GM19455 (cell line): ENCODE measurements around the gene OLFM4.

Experiments used
- ATAC-seq: cut with Tn5 transposase; IDR thresholded peaks from one replicate; pipeline ENCODE4 v1.9.1; 2021; ENCODE audit not compliant: unreplicated experiment

Gene OLFM4

DNA sequence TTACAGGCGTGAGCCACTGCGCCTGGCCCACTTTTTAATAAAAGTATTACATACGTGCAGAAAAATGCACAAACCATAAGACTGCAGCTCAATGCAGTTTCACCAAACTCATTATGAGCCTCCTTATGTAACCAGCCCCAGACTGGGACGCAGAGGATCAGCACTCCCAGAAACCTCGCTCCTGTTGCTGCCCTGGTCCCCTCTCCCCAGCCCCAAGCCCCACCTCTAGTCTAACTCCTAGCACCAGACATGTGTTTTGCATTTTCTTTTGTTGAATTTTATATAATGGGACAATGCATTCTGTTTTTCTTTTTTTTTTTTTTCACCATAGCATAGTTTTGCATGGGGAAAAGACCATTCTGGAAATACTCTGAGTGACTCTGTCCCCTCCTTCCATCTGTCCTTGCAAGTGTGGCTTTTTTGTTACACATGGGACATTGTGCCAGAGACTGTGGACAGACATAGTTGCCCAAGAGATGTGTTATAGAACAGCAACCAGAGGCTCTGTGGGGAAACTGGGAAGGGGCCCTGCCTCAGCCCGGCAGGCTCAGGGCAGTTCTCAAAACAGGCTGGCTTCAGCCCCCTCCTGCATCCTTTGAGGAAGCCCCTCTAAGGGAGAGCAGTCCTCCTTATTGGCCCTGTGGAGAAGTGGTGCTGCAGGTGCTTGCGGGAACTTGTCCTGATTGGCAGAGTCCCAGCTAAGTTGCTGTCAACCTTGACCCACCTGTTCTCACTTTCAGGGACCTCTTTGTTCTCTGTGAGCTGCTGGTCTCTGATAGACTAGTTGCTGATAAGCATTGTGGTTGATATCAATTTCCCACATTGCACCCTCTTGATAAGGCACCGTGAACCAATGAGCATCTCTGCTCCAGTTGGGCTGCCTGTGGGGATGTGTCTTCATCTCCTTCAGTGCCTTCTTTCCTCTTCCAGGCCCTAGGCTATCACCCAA is 13.8 kb upstream of the OLFM4 start:
- no peak for ATAC-seq

DNA sequence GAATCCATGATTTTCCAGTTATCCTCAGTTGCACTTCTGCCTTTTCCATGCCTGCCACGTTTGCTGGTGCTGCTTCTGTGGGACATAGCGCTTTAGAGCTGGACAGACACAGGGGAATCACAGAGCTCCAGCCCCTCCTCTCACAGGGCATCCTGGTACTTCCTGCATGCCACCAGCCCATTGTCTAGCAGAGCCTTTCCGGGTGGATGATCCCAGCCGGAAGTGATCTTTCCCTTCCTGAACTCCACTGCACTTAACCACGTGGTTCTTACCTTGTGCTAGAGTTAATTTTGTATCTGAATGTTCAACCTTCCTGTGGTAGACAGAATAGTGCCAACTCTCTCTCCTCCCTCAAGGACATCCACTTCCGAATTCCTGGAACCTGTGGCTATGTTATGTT is 12.6 kb upstream of the OLFM4 start:
- ATAC-seq = no peak

DNA sequence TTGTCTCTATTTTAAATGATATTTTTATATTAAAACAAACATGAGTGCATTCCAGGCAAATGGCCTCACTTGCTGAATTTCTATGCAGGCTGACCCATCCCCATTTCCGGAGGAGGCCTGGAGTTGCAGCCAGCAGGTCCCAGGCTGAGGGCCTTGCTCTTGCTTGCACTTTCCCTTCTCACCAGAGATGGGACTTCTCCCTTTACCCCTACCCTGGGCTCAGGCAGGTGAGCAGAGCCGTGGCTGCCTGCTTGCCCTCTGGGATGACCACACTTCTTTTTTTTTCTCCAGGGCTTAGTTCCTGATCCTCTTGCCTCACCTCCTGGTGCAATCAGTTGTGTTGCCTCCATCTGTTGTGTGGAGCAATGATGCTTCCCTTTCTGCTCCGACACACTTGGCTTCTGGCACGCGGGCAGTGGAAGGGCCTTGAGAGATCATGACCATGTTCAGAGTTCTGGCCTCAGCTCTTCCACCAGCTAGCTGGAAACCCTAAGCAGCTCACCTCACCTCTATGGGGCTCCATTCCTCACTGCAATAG is 11.1 kb upstream of the OLFM4 start:
- ATAC-seq = no peak

DNA sequence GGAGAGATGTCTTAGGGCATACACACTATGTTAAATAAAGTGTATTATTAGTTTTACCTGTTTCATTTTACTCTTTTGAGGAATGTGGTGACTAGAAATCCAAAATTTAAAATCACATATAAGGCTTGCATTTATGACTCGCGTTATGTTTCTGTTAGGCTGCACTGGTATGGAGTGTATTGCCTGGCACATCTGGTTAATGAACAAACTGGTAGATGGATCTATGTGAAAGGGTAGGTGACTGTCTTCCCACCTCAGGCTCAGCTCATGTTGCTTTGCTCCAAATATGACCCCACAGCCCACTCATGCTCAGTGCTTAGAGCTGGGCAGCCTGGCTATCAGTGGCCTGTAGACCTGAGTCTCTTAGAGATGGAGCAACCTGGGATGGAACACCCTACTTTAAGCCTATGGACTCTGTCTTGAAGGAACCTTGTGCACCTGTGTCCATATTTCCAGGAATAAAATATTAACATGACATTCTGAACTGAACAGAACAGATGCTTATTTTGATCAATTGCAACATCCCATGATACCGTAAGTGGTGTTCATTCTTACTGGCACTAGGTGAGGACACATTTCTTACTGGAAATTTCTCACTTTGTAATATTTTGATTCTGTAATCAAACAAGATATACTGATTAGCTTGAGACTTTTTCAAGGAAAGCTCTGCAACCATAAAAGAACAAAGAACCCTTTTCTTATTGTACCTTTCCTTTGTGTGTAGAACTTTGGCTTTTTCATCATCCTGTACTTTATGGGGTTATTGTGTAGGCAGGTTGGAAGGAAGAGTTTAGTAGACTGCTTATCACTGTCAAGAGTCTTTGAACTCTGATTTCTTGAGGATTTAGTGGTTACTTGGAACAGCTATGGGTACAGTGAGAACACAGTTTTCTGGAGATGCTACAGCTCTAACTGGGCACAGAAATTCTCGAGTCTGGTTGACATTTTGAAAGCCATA is 9.6 kb upstream of the OLFM4 start:
- no peak for ATAC-seq

DNA sequence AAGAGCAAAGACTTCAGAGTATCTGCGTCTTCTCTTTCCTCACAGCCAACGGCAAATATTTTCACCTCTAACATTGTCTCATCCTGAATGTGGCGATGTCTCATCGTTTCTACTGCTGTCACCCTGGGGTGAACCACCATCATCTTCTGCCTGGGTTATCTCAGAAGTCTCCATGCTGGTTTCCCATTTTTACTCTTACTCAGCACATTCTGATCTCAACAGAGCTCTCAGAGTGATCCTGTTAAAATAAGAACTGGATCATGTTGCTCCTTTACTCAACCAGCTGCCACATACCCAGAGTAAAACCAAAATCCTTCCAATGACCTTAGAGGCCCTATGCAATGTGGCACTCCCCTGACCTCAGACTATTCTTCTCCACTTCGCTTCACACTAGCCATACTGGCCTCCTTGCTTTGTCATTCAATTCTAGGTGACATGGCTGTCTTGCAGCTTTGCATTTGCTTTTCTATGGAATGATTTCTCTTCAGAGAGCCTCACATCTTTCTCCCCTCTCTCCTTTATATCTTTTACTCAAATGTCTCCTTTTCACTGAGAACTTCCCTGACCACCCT is 7.8 kb upstream of the OLFM4 start:
- ATAC-seq = no peak

DNA sequence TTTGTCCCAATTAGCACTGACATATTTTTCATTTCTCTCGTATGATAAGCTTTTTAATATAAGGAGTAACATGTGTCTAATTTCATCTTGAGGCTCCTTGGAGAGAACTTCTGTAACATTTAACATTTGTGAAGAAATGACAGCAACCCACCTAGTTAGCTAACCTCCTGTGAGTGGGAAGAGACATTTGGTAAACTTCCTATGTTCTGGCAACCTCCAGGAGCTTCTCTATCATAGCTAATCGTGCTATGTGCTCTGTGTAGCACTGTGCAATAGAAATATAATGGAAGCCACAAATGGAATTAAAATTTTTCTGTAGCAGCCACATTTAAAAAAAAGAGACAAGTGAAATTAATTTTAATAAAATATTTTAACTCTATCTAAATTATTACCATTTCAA is 5.4 kb upstream of the OLFM4 start:
- ATAC-seq = no peak

DNA sequence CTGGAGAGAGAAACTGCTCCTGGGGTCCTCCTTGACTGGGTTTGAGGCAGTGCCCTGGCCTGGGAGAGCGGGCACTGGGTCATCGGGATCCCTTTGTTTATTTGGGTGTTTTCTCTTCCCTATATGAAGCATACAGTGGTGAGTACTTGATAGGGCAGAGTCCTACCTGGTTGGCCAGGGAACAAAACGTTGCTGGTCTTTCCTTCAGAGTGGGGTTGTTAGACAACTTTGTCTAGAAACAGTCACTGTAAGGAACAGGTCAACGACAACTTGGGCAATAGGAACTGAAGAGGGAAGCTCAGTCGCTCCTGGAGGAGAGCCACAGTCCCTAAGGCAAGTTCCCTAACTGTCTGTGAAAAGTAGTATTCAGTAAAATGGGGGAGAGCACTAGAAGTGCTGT is 550 bp upstream of the OLFM4 start:
- ATAC-seq = no peak

DNA sequence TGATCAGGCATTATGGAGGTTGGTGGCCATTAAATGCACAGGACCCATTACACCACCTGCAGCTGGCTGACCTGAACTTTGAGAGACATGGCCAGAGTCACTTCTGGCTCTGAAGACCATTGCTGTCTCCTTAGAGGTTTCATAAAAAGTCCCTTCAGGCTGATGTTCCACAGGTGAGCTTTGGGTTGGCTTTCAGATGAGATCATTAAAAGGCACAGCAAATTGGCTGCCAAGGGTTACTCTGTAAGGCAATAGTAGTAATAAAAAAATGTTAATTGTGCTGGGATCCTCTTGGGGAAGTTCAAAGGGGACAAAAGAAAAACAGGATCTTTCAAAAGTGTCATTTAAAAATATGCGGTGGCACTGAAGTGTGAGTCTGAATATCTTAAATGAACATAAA is 4.2 kb downstream of the OLFM4 start:
- no peak for ATAC-seq

DNA sequence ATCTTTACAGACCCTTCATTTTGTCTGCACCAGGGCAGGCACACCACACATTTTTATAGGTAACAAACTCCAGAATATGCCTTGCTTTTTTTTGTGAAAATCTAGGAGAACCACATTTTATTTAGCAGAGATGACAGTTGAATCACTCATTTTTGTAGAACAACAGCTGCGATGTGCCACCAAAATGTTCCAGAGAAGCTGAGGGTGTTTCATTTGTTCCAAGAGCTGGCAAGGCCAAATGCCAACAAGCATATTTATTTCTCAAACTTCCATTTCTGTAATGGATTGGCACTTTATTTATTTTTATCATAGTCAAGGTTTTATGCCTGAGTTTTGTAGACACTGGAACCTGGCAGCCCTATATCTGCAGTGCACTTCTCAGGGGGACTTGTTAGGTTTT is 10.4 kb downstream of the OLFM4 start:
- no peak for ATAC-seq

DNA sequence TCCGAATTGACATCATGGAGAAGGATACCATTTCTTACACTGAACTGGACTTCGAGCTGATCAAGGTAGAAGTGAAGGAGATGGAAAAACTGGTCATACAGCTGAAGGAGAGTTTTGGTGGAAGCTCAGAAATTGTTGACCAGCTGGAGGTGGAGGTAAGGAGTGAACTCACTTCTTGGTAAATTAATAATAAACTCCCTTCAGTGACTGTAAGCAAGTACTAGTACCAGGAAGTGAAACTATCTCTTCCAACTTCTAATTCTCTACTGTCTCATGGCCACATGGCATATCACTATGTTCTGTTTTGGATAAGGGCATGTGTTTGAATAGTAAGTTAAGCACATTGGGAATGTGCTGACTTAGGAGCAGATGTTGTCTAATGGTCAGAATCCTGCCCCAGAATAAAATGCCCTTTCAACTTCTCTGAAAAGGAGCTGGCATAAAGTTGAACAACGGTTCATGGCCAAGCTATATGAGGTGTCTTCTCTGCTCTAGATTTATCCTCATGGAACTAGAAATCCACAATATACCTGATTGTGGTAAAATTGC is 13.4 kb downstream of the OLFM4 start:
- ATAC-seq = no peak

DNA sequence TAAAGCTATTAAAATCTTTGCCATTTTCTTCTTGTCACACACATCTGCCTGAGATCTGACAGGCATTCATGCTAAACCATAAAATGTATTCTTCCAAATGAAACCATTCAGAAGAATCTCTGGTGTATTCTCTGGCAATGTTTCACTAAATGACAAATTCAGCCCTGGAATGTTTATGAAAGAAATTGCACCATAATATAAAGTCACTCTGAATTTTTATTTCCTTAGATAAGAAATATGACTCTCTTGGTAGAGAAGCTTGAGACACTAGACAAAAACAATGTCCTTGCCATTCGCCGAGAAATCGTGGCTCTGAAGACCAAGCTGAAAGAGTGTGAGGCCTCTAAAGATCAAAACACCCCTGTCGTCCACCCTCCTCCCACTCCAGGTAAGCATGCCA is 14.3 kb downstream of the OLFM4 start:
- no peak for ATAC-seq

DNA sequence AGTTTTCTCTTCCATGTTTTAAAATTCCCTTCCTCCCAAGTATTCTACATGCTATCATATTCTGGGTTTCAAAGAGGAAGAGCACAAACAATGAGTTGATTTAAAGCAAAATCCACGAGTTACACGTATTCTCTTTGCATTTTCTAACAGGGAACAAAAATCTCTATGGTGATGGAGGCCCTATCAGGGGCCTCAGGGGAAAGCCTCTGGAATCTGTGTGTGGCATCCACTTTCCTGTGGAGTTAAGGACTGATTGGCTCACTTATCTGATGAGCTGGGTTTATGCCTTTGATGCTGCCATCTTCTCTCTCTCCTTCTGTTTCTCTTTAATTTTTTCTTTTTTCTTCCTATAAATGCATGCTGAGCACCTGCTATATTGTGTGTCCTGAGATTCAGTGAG is 14.8 kb downstream of the OLFM4 start:
- no peak for ATAC-seq

DNA sequence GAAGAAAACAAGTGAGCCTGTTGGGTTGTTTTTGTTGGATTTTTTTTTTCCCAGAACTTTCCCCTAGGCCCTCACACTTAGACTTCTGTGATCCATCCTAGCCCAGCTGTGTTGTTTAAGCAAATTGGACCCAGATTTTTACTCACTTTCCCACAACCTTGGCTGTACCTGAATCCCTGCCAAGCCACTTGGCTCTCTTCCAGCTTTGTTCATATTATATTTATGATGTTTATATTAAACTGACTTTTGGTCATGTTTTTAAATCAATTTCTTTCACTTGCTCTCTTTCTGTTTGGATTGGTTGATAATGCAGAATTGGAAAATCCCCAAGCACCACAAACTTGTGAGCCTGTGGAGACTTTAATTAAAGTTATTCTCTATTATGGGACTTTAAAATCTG is 16.6 kb downstream of the OLFM4 start:
- ATAC-seq = no peak

DNA sequence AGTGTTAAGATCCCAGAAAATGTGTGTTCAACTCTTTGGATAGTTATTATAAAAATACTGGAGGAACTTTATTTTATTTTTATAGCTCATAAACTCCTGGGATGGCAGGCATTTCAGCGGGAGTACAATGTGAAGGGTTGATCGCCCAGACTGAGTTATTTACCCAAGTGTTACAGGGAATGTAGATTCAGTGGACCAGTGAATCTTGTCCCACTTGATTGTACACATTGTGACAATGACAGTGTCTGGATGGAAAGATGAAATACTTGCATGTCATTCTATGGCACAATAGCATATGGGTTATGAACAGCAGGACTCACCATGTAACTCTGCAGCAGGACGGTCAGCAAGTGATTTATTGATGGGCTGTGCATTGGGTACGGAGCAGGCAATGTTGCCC is 20.3 kb downstream of the OLFM4 start:
- ATAC-seq = no peak

DNA sequence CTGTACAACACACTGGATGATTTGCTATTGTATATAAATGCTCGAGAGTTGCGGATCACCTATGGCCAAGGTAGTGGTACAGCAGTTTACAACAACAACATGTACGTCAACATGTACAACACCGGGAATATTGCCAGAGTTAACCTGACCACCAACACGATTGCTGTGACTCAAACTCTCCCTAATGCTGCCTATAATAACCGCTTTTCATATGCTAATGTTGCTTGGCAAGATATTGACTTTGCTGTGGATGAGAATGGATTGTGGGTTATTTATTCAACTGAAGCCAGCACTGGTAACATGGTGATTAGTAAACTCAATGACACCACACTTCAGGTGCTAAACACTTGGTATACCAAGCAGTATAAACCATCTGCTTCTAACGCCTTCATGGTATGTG is 21.5 kb downstream of the OLFM4 start:
- ATAC-seq = no peak

DNA sequence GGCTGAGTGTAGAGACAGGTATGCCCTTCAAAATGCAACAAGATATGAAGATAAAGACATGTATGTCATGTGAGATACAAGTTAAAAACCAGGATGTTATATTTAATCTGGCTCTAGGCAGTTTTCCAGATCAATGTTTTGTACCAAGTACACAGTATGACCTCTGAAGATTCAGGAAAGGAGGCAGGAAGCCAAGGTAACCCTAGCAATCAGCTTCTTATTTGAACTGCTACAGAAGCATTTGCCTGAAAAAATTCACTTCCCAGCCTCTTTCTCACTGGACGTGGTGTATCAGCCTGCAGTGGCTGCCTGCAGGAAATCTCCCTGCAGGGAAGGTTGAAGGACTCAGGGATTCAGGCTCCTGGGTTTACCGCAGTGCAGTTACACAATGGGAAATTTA is 24.1 kb downstream of the OLFM4 start:
- ATAC-seq = no peak

DNA sequence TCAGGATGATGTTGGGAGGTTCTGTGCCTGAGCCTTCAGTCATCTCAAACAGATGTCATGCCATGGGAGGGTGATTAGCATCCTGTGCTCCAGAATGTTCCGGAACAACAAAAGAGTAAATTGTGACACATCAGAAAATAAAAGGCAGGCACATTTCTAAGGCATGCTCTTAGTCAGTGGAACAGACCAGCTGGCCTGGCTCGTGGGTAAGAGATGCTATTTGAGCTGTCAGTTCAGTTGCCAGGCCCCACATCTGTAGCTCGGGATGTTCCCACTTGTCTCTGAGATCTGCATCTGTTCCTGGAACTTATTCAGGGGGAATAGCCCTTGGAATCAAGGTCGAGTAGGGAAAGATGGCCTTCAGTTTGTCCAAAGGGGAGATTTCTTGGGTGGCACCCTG is 26.0 kb downstream of the OLFM4 start:
- no peak for ATAC-seq

DNA sequence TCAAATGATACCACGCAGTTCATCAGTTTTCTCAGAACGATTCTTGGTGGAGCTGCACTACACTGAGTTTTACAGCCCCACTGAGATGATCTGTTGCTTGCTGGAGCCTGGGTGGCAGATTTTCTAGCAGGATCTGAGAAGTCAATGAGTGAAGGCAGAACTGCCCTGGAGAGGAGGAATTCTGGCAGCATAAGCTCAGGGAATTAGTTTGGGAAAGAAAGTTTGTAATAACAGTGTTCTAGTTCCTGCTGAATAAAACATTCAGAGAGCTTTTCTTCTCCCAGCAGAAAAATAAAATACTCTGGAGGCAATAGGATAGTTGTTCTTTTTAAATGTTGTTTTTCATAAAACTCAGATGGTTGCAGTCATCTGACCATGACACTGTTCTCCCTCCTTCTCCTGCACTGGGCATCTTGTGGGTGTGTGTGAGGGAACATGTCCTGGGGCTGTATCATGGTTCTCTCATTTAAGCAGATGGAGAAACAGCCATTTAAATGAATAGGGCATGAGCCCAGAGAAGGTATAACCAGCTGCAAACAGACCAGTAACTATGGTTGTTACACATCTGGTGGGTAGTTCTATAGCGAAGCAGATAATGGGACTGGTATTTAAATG is 29.6 kb downstream of the OLFM4 start:
- ATAC-seq = no peak

DNA sequence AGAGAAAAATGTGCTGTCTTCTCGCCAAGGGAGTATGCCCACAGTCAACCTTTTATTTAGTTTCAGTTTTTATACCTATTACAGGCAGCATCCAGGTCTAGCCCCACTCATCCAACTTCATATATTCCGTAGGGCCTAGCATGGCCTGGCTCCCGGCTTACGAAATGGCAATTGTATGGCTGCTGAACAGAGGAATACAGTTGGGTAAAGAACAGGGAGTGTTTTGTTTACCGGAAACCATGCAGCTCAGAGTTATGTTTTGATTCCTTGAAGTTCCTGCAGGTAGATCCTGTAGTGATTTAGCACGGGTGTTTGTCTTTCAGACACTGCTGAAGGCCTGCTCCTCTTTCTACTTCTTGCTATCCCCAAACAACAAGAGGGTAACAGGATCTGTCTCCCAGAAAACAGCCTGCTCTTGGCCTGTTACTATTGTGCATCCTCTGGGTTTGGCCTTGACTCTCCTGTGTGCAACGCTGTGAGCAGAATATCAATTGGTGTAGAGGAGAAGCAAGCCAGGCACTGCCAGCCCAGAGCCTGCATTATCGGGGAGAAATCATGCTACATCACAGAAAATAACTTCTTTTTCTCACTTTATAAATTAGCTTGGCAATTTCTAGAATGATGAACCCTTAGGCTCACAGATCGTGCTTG is 32.4 kb downstream of the OLFM4 start:
- ATAC-seq = no peak

DNA sequence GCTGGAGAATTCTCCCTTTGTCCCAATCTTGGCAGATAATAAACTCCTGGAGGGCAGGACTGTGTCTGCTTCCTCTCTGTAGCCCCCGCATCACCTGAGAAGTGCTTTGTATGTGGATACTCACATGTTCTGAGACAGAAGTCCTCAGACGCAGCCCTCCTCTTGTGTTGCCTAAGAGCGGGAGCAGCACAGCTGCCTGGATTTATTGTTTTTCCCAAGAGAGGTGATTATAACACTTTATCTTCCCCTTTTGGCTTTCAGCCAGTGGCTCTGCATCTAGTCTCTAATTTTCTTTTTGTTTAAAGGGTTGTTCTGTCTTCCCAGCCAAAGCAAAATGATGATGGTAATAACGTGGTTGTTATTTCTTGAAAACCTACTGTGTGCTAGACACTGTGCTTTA is 36.1 kb downstream of the OLFM4 start:
- no peak for ATAC-seq
